Kidney tubule cell (primary cell): ENCODE data around the gene FIBP.
A peak's percentile ranks its signal among the peaks of the same experiment; 100 is the strongest.

Source experiments
- DNase-seq: peaks from one replicate; pipeline ENCODE4 v3.0.0-alpha.2; 2018; ENCODE audit warnings: low spot score

FIBP gene

GRCh38 chr11:65870706-65871681, 17.3 kb downstream of the FIBP start:
- no peak for DNase-seq

DNA sequence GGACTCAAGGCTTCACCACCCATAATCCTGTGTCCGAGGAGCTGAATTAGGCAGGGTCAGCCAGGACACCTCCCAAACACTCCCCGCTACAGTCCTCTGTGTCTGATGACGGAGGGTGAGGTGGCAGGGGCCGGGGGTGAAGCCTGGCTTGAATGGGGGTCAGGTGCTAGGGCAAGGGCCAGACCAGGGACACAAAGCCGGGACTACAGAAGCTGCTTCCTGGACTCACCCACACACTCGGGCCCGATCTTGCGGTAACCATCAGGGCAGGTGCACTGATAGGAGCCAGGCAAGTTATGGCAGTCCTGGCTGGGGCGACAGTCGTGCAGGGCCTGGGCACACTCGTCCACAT, 18.0 kb downstream of the FIBP start:
- DNase-seq: no peak

DNA sequence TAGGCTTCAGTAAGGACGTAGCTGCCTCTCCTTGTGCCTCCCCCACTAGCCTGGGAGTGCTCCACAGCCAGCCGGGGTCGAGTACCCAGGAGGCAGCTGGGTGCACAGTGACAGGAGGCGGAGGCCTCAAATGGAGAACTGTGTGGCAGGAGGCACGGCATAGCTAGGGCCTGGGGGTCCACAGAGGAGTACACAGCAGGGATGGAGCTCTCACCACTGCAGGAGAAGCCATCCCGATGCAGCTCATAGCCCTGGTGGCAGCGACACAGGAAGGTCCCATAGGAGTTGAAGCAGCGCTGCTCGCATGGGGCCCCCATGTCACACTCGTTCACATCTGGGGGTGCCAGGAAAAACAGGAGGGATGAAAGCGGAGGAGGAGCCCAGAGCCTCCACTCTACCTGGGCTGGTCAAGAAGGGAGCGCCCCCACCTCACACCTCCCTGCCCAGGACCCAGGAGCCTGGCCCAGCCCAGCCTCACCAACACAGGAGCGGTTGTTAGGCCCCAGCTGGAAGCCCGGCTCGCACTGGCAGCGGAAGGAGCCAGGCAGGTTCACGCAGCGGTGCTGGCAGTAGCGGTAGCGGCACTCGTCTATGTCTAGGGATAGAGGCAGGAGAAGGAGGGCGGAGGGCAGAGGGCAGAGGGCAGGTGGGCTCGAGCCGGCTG, 18.5 kb downstream of the FIBP start:
- DNase-seq: no peak

- DNase-seq: no peak
These were observed 19.4 kb downstream of the FIBP start for GRCh38 chr11:65868907-65869306.

- no peak for DNase-seq
These were observed 20.1 kb downstream of the FIBP start for GRCh38 chr11:65868076-65868667.

DNA sequence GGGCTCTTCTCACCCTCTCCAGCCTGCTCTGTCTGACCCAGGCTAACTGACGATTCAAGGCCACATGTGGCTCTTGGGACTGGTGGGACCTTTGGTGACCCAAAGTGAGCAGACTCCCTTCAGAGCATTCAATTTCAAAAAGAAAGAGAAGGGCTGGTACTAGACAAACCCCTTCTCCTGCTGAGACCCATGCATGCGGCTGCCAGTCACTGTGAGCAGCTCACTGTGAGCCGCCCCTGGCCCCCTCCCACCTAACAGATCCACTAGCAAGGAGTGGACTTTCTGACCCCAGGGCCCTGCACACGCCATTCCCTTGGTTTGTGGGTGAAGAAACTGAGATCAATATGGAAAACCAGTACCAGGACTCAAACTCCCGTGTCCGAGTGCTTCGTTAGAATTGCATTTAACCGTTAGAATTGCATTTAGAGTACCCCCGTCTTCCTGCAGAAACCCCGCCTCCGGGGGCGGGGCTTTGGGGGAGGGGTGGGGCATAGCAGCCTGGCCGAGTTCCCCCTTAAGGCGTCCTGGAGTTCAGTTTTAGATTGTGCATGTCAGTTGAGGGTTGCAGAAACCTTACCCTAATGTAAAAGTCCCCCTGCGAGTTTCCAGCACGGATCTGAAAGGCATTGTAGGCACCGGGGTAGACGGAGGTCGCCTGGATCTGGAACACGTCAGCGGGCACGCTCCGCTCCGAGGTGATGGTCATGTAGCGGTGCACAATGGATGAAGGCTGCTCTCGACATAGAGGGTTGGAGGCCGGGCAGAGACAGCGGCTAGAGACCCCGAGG, 20.8 kb downstream of the FIBP start:
- no peak for DNase-seq

DNA sequence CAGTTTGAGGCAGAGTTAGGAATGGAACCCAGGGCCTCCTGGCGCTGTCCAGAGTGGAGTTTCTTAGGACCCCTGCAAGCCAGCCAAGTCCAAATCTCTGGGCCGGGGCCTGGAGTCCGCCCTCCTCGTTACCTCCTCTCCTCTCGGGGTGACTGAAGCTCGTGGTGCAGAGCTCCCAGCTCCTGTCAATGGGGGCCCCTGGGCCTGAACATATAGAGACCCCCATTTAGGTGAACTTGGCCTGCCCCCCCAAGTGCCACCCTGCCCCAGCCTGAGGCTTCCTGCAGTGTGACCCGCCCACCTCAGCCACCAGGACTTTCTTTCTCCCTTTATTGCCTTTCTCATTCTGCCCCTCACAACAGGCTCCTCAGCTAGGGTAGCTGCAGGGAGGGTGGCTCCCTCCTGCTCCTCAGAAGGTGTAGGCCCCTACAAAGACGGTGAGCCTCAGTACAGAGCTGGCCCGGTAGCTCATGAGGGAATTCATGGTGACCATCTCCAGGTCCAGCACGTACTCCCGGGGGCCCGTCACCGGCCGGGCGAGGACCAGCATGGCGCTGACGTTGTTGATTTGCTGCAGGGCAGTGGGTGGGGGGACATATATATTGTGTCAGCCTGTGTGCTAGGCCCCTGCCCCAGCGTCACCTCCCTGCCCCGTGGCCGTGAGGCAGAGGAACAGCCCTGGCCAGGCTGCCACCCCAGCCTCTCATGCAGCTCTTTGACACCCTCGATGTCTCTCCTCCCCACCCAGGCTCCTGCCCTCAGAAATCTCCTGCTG, 21.6 kb downstream of the FIBP start:
- no peak for DNase-seq

- DNase-seq: no peak
These were observed 22.6 kb downstream of the FIBP start for GRCh38 chr11:65865550-65866172.

- no peak for DNase-seq
These were observed 23.4 kb downstream of the FIBP start for GRCh38 chr11:65864706-65865471.

DNA sequence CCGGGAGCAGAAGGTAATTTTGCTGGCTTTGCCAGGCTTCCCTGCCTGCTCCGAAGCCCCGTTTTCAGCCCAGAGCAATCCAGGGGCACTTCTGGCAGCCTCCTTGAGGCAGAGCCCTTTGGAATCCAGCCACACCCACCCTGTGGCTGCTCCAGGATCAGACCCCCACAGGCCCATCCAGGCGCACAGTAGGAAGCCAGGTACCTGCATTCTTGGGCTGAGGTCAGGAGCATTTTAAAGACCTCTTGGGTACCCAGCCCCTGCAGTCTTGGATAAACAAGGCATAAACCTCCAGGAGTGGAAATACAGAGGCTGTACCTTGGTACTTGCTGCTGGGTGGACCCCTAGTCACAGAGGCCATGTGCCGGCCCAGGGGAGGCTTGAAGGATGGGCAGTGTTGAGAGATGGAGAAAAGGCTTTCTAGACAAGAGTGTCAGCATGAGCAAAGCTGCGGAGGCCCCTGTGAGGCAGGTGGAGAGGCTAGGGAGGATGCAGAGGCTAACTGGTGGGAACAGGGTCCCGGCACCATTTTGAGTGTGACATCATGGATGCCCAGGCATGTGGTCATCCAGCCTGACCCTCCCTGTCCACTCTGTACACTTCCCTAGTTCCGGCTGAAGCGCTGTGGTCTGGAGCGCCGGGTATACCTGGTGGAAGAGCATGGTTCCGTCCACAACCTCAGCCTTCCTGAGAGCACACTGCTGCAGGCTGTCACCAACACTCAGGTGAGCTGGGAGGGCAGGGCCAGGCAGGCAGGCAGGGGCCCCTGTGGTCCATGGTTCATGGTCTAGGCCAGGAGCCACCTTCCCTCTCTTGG, 24.2 kb downstream of the FIBP start:
- DNase-seq: no peak

GRCh38 chr11:65862941-65863888, 25.1 kb downstream of the FIBP start:
- no peak for DNase-seq

DNA sequence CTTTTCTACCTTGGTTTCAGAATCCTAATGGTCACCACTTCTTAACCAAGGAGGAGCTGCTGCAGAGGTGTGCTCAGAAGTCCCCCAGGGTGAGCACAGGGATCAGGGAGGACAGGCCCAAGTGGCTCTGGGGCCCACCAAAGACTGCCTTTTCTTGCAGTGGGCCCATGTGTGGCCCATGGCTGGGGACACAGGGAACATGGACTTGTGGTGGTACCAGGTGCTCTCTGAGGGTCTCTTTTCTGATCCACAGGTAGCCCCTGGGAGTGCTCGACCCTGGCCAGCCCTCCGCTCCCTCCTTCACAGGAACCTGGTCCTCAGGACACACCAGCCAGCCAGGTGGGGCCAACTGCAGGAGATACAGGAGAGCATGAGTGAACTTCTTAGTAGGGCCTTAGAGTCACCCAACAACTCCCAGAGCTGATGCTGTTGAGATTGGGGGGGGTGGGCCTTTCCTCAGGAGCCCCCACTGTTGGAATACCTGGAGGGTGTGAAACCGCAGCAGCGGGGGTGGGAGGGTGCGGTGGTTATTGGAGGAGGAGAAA, 26.0 kb downstream of the FIBP start:
- DNase-seq: no peak

GRCh38 chr11:65861533-65862183, 26.6 kb downstream of the FIBP start:
- no peak for DNase-seq

DNA sequence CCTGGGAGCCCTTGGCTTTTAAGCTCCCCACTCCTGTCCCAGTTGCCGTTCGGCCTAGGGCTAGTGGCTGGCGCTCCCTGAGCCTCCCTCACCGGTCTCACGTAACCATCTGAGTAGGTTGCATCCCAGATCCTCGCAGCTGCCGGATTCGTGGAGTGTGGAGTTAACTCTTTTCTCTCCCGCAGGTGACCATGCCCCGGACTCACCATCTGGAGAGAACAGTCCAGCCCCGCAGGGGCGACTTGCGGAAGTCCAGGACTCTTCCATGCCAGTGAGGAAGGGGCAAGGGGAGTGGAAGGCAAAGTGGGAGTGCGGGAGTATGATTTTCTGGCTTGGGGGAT, 27.1 kb downstream of the FIBP start:
- peak; percentile 30 for DNase-seq

GRCh38 chr11:65860278-65861164, 27.8 kb downstream of the FIBP start, which contains the start of gene MUS81:
Gene MUS81 (plus strand): TSS chr11:65860433. CDS start chr11:65860754, 321 bp downstream.
- DNase-seq: peak; percentile 98

DNA sequence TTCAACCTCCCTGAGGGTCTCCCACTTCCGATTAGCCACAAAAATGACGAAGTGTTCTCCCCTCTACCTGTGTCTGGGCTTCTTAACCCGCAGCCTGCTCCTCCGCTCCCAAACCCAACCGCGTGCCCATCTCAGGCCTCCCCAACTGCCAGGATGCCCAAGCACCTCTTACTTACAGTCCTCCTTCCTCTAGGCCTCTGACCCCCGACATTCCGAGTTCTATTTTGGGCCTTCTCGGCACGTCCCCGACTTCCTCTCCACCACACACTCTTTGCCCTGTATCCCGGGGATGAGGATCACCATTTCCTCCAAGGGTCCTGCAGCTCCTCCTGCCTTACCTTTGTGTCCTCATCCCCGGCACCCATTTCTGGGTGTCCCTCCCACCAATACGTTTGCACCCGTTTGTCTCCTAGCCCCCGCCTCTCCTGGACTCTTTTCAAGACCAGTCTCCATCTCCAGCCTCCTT, 28.4 kb downstream of the FIBP start:
- DNase-seq: no peak
